ENCODE results near the gene SOX9.

DNA sequence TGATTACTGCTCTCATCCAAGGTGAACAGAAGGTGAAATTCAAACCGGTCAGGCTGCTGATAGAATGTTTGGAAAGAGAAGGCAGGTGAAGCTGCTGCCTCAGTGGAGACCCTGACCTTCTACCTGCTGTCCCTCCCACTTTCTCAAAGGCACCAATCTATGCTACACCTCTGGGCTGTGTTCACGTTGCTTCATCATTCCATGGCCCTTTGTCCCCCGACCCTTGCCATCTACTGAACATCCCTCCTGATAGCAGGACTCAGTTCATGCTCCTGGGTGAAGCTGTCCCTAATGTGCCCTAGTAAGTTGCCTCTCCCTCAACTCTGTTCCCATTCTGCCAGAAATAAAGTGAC lies 44.2 kb upstream of the SOX9 start:
- no peak for TF ChIP-seq POLR2A (IDR thresholded peaks at IDR 0.05)
- TF ChIP-seq, protein P1, sequence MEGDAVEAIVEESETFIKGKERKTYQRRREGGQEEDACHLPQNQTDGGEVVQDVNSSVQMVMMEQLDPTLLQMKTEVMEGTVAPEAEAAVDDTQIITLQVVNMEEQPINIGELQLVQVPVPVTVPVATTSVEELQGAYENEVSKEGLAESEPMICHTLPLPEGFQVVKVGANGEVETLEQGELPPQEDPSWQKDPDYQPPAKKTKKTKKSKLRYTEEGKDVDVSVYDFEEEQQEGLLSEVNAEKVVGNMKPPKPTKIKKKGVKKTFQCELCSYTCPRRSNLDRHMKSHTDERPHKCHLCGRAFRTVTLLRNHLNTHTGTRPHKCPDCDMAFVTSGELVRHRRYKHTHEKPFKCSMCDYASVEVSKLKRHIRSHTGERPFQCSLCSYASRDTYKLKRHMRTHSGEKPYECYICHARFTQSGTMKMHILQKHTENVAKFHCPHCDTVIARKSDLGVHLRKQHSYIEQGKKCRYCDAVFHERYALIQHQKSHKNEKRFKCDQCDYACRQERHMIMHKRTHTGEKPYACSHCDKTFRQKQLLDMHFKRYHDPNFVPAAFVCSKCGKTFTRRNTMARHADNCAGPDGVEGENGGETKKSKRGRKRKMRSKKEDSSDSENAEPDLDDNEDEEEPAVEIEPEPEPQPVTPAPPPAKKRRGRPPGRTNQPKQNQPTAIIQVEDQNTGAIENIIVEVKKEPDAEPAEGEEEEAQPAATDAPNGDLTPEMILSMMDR (IDR thresholded peaks at IDR 0.05) = no peak

Measured in breast epithelium (tissue), 3 donors.